Liver (tissue), 9 donors: Measurements from ENCODE around the gene NKD1. TPM values are rescaled to one million over a fixed set of nuclear protein-coding genes. Genes with fewer than 3 reads are reported as not detected.

Experiments used
- DNase-seq: peaks from one replicate; pipeline ENCODE4 v3.0.0-alpha.2; 2017; ENCODE audit warnings: low spot score
- H3K27ac ChIP-seq, 2 donors: one replicate each; pipeline ENCODE4 v1.7.0; 2013; ENCODE audit warnings: inconsistent platforms in 2 of 2, low read length in 2 of 2, control low read depth in 1 of 2, low read depth in 1 of 2, mild to moderate bottlenecking in 1 of 2
- H3K27me3 ChIP-seq, 4 donors: one replicate each; pipeline versions ENCODE4 v1.6.1 to v1.7.0; 2013; ENCODE audit warnings: low read length in 3 of 4, inconsistent platforms in 1 of 4, mild to moderate bottlenecking in 1 of 4, moderate library complexity in 1 of 4; ENCODE audit not compliant: control insufficient read depth in 4 of 4, insufficient read depth in 4 of 4
- H3K36me3 ChIP-seq, 4 donors: one replicate each; pipeline versions ENCODE4 v1.6.1 to v1.7.0; 2013; ENCODE audit warnings: low read length in 3 of 4, mild to moderate bottlenecking in 3 of 4, low read depth in 1 of 4, moderate library complexity in 1 of 4; ENCODE audit not compliant: control insufficient read depth in 4 of 4, insufficient read depth in 3 of 4
- H3K4me1 ChIP-seq, 4 donors: one replicate each; pipeline versions ENCODE4 v1.6.1 to v1.7.0; 2013; ENCODE audit warnings: low read length in 3 of 4, mild to moderate bottlenecking in 3 of 4, moderate library complexity in 1 of 4; ENCODE audit not compliant: control insufficient read depth in 4 of 4, insufficient read depth in 4 of 4
- H3K4me3 ChIP-seq, 3 donors: one replicate each; pipeline versions ENCODE4 v1.6.1 to v1.7.0; 2013; ENCODE audit warnings: low read length in 3 of 3, control low read depth in 1 of 3, low read depth in 1 of 3, mild to moderate bottlenecking in 1 of 3
- H3K9ac ChIP-seq, 2 donors: one replicate each; pipeline ENCODE4 v1.7.0; 2013; ENCODE audit warnings: low read length in 2 of 2, mild to moderate bottlenecking in 2 of 2, moderate library complexity in 2 of 2, control low read depth in 1 of 2, low read depth in 1 of 2
- H3K9me3 ChIP-seq, 4 donors: one replicate each; pipeline versions ENCODE4 v1.6.1 to v1.7.0; 2013; ENCODE audit warnings: low read length in 3 of 4; ENCODE audit not compliant: control insufficient read depth in 4 of 4
- EGR1 ChIP-seq, 2 donors: IDR thresholded peaks; 2 replicates each; pipeline ENCODE4 v1.6.1; 2016 to 2018; ENCODE audit warnings: antibody characterized with exemption in 2 of 2, low read depth in 2 of 2
- FOXA2 ChIP-seq: IDR thresholded peaks from 2 replicates; pipeline ENCODE4 v1.6.1; 2016; ENCODE audit warnings: antibody characterized with exemption
- GABPA ChIP-seq, 2 donors: IDR thresholded peaks in 1 of 2; conservative IDR thresholded peaks in 1 of 2; 2 replicates each; pipeline ENCODE4 v1.6.1; 2016; ENCODE audit warnings: antibody characterized with exemption in 2 of 2, mild to moderate bottlenecking in 1 of 2, moderate library complexity in 1 of 2
- HNF4A ChIP-seq, 2 donors: conservative IDR thresholded peaks; 2 replicates each; pipeline ENCODE4 v1.6.1; 2016; ENCODE audit warnings: antibody characterized with exemption in 2 of 2, mild to moderate bottlenecking in 2 of 2
- HNF4G ChIP-seq: IDR thresholded peaks from 2 replicates; pipeline ENCODE4 v1.6.1; 2016; ENCODE audit warnings: antibody characterized with exemption
- NR2F2 ChIP-seq: IDR thresholded peaks from 2 replicates; pipeline ENCODE4 v1.6.1; 2016; ENCODE audit warnings: antibody characterized with exemption
- RAD21 ChIP-seq, 2 donors: IDR thresholded peaks; 2 replicates each; pipeline ENCODE4 v1.6.1; 2016; ENCODE audit warnings: antibody characterized with exemption in 2 of 2, mild to moderate bottlenecking in 2 of 2
- SP1 ChIP-seq: IDR thresholded peaks from 2 replicates; pipeline ENCODE4 v1.6.1; 2018; ENCODE audit warnings: antibody characterized with exemption, mild to moderate bottlenecking
- TAF1 ChIP-seq: conservative IDR thresholded peaks from 2 replicates; pipeline ENCODE4 v1.6.1; 2016; ENCODE audit warnings: antibody characterized with exemption, mild to moderate bottlenecking
- YY1 ChIP-seq: IDR thresholded peaks from 2 replicates; pipeline ENCODE4 v1.6.1; 2016; ENCODE audit warnings: antibody characterized with exemption, mild to moderate bottlenecking
- WGBS: extraction: QIAGEN DNeasy Blood & Tissue Kit; methylation state at CpG from one replicate; pipeline ENCODE4 v1.1.7; 2013; 5-methylcytosine and 5-hydroxymethylcytosine counted together
- polyA plus RNA-seq, 2 donors: library from polyadenylated mRNA; stranded (reverse) in 1 of 2; unstranded in 1 of 2; fragments of 200-250 nt in 1 of 2; fragments of >200 nt in 1 of 2; fragmentation: Nextera tagmentation in 1 of 2; extraction: Ambion mirVana in 1 of 2; gene quantifications; one replicate each; pipeline versions ENCODE4 v1.2.1 to v1.2.3, GENCODE V29; 2013 to 2015
- total RNA-seq, 2 donors: library from RNA; depleted of rRNA; stranded (reverse); fragments of >200 nt; gene quantifications; one replicate each; pipeline ENCODE4 v1.2.3, GENCODE V29; 2014
- TF ChIP-seq, protein P1 (sequence below): IDR thresholded peaks from 2 replicates; pipeline ENCODE4 v1.6.1; 2016; ENCODE audit warnings: antibody characterized with exemption
- TF ChIP-seq, protein P2 (sequence below): IDR thresholded peaks from 2 replicates; pipeline ENCODE4 v1.6.1; 2016; ENCODE audit warnings: antibody characterized with exemption, mild to moderate bottlenecking
- TF ChIP-seq, protein P3 (sequence below): IDR thresholded peaks from 2 replicates; pipeline ENCODE4 v1.6.1; 2016; ENCODE audit warnings: antibody characterized with exemption
- TF ChIP-seq, protein P4 (sequence below): fragments of 150-350 bp; IDR thresholded peaks from 2 replicates; pipeline ENCODE4 v1.5.1; 2017; ENCODE audit warnings: improper control_type of control experiment, low read depth, low read length; ENCODE audit not compliant: missing input control
- donor health status: healthy.
- donor health status: healthy.
- donor health status: healthy.
- donor health status: healthy.
- donor health status: healthy.

Gene NKD1
- total and polyA plus RNA-seq, 4 donors: 0.28 to 3.5 (median 0.85) TPM

DNA sequence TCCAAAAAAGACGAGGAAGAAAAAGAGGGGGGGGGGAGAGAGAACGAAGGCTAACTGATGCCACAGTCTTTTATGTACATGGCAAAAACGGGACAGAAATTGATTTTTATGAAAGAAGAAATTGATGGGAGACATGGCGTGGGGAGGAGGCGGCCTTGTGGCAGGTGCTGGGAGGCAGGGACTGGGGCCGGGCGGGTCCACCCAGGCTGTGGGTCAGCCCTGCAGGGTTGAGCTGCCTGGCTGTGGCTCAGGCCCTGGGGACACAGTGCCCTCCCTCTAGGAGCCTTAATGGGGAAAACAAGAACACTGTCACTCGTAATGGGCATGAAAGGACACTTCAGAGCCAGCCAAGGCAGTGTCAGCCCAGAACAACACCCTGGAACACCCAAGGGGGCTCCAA is 98.1 kb downstream of the NKD1 start:
- Histone ChIP-seq H3K27me3 (no peaks in the 10 kb centered on the region), H3K27ac (no peak overlapping the region), H3K4me1 (no peaks in the 10 kb centered on the region), H3K9me3 (no peaks in the 10 kb centered on the region), H3K4me3 (no peak overlapping the region), H3K9ac (no peak overlapping the region), H3K36me3 (no peaks in the 10 kb centered on the region)
- 83% methylated on average over 8 of the region's 8 CpGs for WGBS
- TF ChIP-seq, protein P1, sequence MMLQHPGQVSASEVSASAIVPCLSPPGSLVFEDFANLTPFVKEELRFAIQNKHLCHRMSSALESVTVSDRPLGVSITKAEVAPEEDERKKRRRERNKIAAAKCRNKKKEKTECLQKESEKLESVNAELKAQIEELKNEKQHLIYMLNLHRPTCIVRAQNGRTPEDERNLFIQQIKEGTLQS: no peak
- TF ChIP-seq SP1 (no peak), FOXA2 (no peak), GABPA (IDR thresholded peaks at IDR 0.05 in 1 of 2, conservative IDR thresholded peaks at IDR 0.05 in 1 of 2) (no peak), HNF4A (conservative IDR thresholded peaks at IDR 0.05) (no peak), RAD21 (IDR thresholded peaks at IDR 0.05) (no peak)
- DNase-seq: no peak

DNA sequence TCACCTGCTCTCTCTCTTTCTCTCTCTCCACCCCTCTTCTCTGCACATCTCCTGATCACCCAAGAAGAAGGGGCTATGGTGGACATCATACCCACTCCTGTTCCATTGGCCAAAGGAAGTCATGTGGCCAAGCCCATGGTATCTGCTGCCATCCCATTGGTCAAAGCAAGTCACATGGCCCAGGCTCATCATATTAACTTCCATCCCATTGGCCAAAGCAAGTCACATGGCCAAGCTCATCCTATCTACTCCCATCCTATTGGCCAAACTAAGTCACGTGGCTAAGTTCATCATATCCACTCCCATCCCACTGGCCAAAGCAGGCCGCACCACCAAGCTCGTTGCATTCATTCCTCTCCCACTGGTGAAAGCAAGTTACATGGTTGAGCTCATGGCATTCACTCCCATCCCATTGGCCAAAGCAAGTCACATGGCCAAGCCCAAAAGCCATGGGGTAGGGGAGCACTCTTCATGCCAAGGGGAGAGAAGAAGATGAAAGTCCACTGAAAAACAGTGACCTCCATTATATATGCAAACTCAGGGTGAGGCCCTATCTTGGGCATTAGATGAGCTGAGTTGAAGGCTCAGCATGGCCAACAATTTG is 103.7 kb downstream of the NKD1 start:
- DNase-seq: no peak
- Histone ChIP-seq H3K27ac (no peak overlapping the region), H3K4me3 (no peak overlapping the region), H3K4me1 (no peaks in the 10 kb centered on the region), H3K9ac (no peak overlapping the region), H3K9me3 (no peaks in the 10 kb centered on the region), H3K27me3 (no peaks in the 10 kb centered on the region), H3K36me3 (no peaks in the 10 kb centered on the region)
- 97% methylated on average over 3 of the region's 3 CpGs for WGBS
- TF ChIP-seq GABPA (IDR thresholded peaks at IDR 0.05 in 1 of 2, conservative IDR thresholded peaks at IDR 0.05 in 1 of 2) (no peak), FOXA2 (no peak), SP1 (no peak), TAF1 (no peak), HNF4G (no peak), RAD21 (IDR thresholded peaks at IDR 0.05) (no peak), EGR1 (IDR thresholded peaks at IDR 0.05; ENCODE audit: low read depth in 2 of 2) (no peak), YY1 (no peak), NR2F2 (no peak), HNF4A (conservative IDR thresholded peaks at IDR 0.05) (no peak)
- TF ChIP-seq, protein P2, sequence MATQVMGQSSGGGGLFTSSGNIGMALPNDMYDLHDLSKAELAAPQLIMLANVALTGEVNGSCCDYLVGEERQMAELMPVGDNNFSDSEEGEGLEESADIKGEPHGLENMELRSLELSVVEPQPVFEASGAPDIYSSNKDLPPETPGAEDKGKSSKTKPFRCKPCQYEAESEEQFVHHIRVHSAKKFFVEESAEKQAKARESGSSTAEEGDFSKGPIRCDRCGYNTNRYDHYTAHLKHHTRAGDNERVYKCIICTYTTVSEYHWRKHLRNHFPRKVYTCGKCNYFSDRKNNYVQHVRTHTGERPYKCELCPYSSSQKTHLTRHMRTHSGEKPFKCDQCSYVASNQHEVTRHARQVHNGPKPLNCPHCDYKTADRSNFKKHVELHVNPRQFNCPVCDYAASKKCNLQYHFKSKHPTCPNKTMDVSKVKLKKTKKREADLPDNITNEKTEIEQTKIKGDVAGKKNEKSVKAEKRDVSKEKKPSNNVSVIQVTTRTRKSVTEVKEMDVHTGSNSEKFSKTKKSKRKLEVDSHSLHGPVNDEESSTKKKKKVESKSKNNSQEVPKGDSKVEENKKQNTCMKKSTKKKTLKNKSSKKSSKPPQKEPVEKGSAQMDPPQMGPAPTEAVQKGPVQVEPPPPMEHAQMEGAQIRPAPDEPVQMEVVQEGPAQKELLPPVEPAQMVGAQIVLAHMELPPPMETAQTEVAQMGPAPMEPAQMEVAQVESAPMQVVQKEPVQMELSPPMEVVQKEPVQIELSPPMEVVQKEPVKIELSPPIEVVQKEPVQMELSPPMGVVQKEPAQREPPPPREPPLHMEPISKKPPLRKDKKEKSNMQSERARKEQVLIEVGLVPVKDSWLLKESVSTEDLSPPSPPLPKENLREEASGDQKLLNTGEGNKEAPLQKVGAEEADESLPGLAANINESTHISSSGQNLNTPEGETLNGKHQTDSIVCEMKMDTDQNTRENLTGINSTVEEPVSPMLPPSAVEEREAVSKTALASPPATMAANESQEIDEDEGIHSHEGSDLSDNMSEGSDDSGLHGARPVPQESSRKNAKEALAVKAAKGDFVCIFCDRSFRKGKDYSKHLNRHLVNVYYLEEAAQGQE: no peak
- TF ChIP-seq, protein P3, sequence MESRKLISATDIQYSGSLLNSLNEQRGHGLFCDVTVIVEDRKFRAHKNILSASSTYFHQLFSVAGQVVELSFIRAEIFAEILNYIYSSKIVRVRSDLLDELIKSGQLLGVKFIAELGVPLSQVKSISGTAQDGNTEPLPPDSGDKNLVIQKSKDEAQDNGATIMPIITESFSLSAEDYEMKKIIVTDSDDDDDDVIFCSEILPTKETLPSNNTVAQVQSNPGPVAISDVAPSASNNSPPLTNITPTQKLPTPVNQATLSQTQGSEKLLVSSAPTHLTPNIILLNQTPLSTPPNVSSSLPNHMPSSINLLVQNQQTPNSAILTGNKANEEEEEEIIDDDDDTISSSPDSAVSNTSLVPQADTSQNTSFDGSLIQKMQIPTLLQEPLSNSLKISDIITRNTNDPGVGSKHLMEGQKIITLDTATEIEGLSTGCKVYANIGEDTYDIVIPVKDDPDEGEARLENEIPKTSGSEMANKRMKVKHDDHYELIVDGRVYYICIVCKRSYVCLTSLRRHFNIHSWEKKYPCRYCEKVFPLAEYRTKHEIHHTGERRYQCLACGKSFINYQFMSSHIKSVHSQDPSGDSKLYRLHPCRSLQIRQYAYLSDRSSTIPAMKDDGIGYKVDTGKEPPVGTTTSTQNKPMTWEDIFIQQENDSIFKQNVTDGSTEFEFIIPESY: no peak
- TF ChIP-seq, protein P4, sequence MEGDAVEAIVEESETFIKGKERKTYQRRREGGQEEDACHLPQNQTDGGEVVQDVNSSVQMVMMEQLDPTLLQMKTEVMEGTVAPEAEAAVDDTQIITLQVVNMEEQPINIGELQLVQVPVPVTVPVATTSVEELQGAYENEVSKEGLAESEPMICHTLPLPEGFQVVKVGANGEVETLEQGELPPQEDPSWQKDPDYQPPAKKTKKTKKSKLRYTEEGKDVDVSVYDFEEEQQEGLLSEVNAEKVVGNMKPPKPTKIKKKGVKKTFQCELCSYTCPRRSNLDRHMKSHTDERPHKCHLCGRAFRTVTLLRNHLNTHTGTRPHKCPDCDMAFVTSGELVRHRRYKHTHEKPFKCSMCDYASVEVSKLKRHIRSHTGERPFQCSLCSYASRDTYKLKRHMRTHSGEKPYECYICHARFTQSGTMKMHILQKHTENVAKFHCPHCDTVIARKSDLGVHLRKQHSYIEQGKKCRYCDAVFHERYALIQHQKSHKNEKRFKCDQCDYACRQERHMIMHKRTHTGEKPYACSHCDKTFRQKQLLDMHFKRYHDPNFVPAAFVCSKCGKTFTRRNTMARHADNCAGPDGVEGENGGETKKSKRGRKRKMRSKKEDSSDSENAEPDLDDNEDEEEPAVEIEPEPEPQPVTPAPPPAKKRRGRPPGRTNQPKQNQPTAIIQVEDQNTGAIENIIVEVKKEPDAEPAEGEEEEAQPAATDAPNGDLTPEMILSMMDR: no peak
